T follicular helper cell (primary cell): Measurements from ENCODE around the gene SLC22A2.
"Not testable (repeated sequence)": the region's sequence is repeated elsewhere in the genome, so short reads cannot be mapped to it uniquely, and the experiment has no call there.

ENCODE experiments used
- DNase-seq: peaks from one replicate; pipeline ENCODE4 v3.0.0-alpha.2; 2020; ENCODE audit warnings: low read depth

SLC22A2 gene

DNA sequence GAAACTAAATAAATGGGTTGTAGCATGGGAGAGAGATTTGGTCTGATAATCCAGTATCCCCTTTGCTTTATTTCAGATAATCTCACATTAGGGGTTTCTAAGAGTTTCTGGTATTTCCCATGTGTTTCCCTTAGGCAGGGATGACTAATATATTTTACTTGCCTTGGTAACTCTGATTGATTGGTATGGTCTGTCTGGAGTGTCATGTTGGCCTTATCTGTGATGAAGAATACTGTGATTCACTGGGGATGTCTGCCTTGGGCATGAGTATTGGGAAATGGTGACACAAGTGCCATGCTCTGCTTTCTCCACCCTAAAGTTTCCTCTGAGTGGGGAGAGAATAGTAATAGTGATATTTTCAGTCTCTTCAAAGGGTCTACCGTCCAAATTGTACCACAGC, 10.1 kb downstream of the SLC22A2 start:
- DNase-seq = no peak

DNA sequence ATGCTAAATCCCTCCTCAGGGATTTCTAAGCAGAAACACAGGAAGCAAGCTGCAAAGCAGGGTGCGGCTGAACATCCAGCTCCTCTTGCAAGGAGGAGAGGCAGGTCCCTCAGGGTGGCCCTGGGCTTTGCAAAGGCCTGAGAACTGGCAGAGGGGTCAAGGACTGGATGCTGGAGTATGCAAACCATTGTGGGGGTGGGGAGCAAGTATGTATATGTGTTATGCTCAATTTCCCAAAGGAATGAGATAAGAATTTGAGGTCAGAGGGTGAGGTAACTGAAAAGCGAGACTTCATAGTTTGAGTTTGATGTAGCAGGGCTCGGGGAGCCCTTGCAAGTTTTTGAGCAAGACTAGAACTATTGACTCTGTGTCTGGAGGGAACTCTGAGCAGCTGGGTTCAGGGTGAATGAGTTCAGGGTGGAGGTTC, 11.2 kb downstream of the SLC22A2 start:
- DNase-seq = no peak

DNA sequence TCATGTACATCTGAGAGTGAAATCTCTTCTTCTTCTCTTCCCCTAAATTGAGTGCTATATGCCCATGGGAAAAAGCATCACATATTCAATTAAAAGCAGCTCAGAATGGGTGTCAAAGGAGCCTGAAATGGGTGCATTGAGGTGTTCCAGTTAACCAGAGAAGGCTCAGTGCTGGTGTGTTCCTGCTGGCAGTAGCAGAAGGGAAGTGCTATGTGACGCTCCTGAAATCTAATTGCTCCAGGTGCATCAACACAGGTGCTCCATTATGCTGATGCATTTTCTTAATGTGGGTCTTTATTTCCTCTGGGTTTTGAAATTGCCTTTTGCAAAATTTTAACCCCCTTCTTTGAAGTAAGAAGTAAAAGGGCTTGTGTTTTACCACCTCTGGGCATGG, 17.9 kb downstream of the SLC22A2 start:
- DNase-seq = no peak

GRCh38 chr6:160239929-160240690, 18.5 kb downstream of the SLC22A2 start:
- DNase-seq = no peak

DNA sequence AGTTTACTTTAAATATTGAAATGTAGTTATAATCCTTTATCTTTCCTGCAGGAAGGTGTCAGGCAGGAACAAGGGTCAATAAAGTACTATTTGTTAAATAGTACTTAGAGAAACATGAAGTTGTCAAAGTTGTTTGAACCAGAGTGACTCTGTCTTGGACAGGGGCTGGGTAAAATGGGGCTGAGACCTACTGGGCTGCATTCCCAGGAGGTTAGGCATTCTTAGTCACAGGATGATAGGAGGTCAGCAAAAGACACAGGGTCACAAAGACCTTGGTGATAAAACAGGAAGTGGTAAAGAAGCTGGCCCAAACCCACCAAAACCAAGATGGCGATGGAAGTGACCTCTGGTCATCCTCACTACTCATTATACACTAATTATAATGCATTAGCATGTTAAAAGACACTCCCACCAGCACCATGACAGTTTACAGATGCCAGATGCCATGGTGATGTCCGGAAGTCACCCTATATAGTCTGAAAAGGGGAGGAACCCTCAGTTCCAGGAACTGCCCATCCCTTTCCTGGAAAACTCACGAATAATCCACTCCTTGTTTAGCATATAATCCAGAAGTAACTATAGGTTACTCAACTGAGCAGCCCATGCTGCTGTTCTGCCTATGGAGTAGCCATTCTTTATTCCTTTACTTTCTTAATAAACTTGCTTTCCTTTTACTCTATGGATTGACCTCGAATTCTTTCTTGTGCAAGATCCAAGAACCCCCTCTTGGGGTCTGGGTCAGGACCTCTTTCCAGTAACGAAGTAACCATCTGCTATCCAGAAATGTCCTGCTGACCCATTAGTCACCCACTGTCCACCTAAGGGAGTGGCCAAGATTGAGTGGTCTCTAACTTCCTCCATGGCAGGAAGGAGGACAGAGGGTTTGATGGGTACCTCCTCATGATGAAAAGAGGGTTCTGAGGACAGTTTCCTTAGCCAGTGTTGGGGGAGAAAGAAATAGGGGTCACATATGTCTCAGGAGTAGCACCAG, 19.6 kb downstream of the SLC22A2 start:
- DNase-seq = no peak

GRCh38 chr6:160238278-160238711, 20.3 kb downstream of the SLC22A2 start:
- no peak for DNase-seq

- DNase-seq = not testable (repeated sequence)
Observed at GRCh38 chr6:160237597-160238275, 20.9 kb downstream of the SLC22A2 start.

DNA sequence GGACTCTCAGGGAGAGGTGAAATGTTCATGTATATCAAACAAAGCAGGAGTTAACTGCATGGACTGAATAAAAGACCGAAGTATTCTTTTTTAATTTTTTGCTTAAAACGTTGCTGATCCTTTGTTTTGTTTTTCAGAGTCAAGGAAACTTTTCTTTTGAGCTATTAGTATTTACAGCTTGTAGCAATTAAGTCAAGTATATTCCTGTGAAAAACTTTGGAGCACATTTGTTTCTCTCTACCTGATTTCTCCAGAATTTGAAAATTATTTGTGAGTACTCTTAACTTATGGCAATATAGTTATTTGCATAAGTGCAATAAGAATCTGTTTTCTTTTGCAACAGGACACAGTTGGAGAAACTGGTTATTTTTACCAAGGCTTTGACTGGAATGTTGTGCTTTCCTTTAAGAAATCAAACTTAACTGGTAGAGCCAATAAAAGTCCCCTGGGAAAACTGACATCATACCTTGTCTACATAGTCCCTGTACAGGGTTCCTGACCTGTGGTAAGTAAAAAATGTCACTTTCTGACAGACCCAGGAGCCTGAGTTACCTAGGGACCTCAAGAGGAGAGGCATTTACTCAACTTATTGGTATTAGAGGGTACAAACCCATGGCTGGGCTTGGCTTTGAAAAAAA, 22.3 kb downstream of the SLC22A2 start:
- not testable (repeated sequence) for DNase-seq

DNA sequence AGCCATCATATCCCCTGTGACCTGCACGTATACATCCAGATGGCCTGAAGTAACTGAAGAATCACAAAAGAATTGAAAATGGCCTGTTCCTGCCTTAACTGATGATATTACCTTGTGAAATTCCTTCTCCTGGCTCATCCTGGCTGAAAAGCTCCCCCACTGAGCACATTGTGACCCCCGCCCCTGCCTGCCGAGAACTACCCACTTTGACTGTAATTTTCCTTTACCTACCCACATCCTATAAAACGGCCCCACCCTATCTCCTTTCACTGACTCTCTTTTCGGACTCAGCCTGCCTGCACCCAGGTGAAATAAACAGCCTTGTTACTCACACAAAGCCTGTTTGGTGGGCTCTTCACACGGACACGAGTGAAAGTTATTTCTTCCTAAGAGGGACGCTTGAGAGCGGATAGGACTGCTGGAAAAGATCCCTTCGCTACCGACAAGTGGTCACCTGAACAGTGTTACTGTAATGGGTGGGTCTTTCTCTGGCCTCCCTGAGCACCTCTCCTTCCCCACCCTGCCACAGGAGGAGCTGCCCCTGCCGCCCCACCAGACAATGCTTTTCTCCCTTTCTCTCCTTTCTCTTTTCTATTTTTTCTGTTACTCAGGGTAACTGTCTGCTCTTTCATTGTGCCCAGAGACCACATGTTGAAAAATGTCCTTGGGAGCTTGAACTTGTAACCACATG, 24.5 kb downstream of the SLC22A2 start:
- not testable (repeated sequence) for DNase-seq

GRCh38 chr6:160227769-160228161, 30.9 kb downstream of the SLC22A2 start:
- no peak for DNase-seq

DNA sequence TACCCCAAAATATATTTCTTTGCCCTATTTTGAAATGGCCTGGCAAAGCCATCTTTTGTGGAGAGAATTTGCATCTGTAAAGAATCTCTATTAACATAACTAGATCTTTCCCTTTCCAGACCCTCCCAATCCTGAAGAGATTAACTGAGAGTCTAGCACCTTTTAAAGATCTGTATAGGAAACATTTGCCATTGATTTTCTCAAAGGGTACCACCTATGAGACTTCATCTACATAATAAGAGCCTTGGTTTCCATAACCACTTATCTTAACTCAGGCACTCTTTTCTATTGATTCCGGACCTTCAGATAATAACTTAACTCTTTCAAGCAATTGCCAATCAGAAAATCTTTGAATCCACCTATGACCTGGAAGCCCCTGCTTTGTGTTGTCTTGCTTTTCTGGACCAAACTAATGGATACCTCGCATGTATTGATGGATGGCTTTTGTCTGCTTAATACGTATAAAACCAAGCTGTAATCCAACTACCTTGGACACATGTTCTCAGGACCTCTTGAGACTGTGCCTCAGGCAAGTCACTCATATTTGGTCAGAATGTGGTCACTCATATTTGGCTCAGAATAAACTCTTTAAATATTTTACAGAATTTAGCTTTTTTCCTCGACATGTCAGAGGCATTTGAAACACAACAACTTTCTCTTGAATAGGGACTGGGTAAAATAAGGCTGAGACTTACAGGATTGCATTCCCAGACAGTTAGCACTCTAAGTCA, 31.4 kb downstream of the SLC22A2 start:
- DNase-seq = no peak

GRCh38 chr6:160226118-160226591, 32.5 kb downstream of the SLC22A2 start:
- DNase-seq = no peak

GRCh38 chr6:160224639-160225237, 33.9 kb downstream of the SLC22A2 start:
- no peak for DNase-seq

- DNase-seq = no peak
Observed at GRCh38 chr6:160222491-160222890, 36.1 kb downstream of the SLC22A2 start.

- no peak for DNase-seq
Observed at GRCh38 chr6:160221918-160222317, 36.7 kb downstream of the SLC22A2 start.

- no peak for DNase-seq
Observed at GRCh38 chr6:160221423-160221822, 37.2 kb downstream of the SLC22A2 start.

DNA sequence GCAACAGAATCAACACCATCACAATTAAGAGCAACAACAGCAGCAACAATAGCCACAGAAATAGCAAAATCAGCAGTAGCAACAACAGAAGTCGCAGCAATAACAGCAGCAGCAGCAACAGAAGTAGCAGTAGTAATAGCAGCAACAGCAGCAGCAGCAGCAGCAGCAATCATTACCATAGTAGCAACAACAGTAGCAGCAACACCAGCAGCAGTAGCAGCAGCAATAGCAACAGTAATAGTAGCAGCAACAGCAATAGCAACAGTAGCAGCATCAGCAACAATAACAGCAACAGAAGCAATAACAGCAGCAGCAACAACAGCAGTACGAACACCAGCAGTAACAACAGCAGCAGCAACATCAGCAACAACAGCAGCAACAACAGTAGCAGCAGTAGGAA, 39.8 kb downstream of the SLC22A2 start:
- DNase-seq = no peak

DNA sequence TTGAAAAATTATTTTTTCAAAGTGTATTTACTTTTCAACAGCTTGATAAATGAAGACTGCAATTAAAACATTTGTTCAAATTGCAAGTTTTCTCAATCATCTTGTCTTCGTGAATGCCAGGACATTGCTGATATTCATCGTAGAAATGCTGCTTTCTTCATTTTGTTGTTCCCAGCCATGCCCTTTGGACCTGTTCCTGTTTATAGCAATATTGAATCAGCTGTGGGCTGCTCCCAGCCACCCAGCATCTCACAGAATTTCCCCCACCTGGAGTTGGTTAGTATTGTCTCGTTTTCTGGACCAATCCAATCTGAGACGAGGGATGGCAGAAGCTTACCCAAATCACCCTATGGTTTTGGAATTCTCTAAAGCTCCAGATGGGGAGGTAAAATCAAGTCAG, 40.8 kb downstream of the SLC22A2 start:
- DNase-seq = no peak

- DNase-seq = no peak
Observed at GRCh38 chr6:160217073-160217472, 41.5 kb downstream of the SLC22A2 start.

DNA sequence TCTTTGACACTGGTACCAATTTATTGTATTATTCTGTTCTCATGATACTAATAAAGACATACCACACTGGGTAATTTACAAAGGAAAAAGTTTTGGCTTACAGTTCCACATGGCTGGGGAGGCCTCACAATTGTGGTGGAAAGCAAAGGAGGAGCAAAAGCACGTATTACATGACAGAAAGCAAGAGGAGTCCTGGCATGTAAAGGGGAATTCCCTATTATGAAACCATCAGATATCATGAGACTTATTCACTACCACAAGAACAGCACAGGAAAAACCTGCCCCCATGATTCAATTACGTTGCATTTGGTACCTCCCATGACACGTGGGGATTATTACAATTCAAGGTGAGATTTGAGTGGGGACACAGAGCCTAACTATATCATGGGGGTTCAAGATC, 43.4 kb downstream of the SLC22A2 start:
- no peak for DNase-seq
